PC-3 (cell line): ENCODE results near the gene APOBEC3A.

Experiments used
- CTCF ChIP-seq: fragments of 300-600 bp; sonication (generic); conservative IDR thresholded peaks from 2 replicates; pipeline ENCODE4 v1.5.1; 2017; ENCODE audit warnings: antibody characterized with exemption, low read depth, mild to moderate bottlenecking, low read length
- EZH2 ChIP-seq: fragments of 300-600 bp; sonication (generic); IDR thresholded peaks from one replicate; pipeline ENCODE4 v1.6.1; 2017; ENCODE audit warnings: antibody characterized with exemption, mild to moderate bottlenecking, low read length; ENCODE audit not compliant: unreplicated experiment
- EZH2phosphoT487 ChIP-seq: fragments of 300-600 bp; sonication (generic); IDR thresholded peaks from 2 replicates; pipeline ENCODE4 v1.6.1; 2018; ENCODE audit warnings: mild to moderate bottlenecking, antibody characterized with exemption, low read length, borderline replicate concordance

GRCh38 chr22:38974826-38975175, 17.4 kb downstream of the APOBEC3A start:
- TF ChIP-seq CTCF = no peak
- TF ChIP-seq EZH2phosphoT487 = no peak
- no peak for TF ChIP-seq EZH2
